Measurements from ENCODE around the gene GATAD2B. TPM values are rescaled to one million over a fixed set of nuclear protein-coding genes. Genes with fewer than 3 reads are reported as not detected.

GATAD2B gene
- total and polyA plus RNA-seq, 2 donors (not counting 3 experiments of a cell fraction or from before 2014, with no cell fraction given), result 8.5 to 46.3 TPM

DNA sequence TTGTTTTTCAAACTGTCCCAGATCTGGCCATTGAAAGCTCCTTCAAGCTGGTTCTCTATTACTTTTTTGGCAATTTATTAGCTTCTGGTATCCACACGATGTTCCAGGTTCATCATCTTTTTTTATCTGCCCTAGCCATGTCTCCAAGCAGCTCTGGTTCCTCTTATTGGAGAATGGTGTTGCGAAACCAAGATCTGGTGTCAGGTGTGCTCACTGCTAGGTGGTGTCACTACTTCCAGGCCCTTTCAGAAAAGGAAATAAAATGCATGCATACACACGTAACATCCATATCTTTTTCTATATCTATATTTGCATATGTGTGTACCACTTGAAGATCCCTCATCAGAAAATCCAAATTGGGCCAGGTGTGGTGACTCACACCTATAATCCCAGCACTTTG is 53.3 kb downstream of the GATAD2B start:
- no peaks in the 10 kb centered on the region for H3K27me3 ChIP-seq (ENCODE audit: control insufficient read depth in 2 of 2, insufficient read depth in 2 of 2, low read length in 2 of 2)
- intact Hi-C loops (cut with micrococcal nuclease), result no loop called here
- FAIRE-seq, result no peak
- H3K36me3 ChIP-seq (ENCODE audit: control insufficient read depth in 2 of 2, extremely low read depth in 1 of 2, insufficient read depth in 2 of 2, low read length in 2 of 2), result no peaks in the 10 kb centered on the region
- H3K4me2 ChIP-seq (ENCODE audit: insufficient read depth, low read length), result no peak overlapping the region
- no peaks in the 10 kb centered on the region for H3K9me1 ChIP-seq (replicated peaks; ENCODE audit: control insufficient read depth, extremely low read depth, insufficient read depth, low read length)
- no peak for DNase-seq (ENCODE audit: low read depth, low spot score)
- POLR2A ChIA-PET, result no interaction called here
- H3K4me1 ChIP-seq (ENCODE audit: control insufficient read depth, extremely low read depth, insufficient read depth, low read length), result no peaks in the 10 kb centered on the region
- CTCF ChIA-PET, result interaction anchor here (1.0 kb wide), 1 partner anchor 8 kb away, joined by 3 read pairs; no protein-coding TSS in a partner anchor
- no peaks in the 10 kb centered on the region for H4K20me1 ChIP-seq (replicated peaks; ENCODE audit: control insufficient read depth, extremely low read depth, insufficient read depth, low read length)
- TF ChIP-seq FOS (IDR thresholded peaks at IDR 0.05; ENCODE audit: borderline replicate concordance, insufficient read depth, low read length) (no peak), EZH2 (IDR thresholded peaks at IDR 0.05; ENCODE audit: borderline replicate concordance, low read depth, low read length, severe bottlenecking) (no peak), MYC (IDR thresholded peaks at IDR 0.05; ENCODE audit: low read depth, low read length) (no peak)
- H3K4me3 ChIP-seq (replicated peaks in 1 of 3; ENCODE audit: insufficient read depth in 1 of 3, low read depth in 1 of 3, low read length in 3 of 3), result no peak overlapping the region
- no peak overlapping the region for H3K9ac ChIP-seq (replicated peaks; ENCODE audit: extremely low read depth, insufficient read depth, low read length)
- no TSS peak for BruUV-seq (replicated peaks)
- peaks cover 42% of the 10 kb centered on the region for H3K79me2 ChIP-seq (ENCODE audit: control insufficient read depth, insufficient read depth, low read length)
- dilution Hi-C loops (cut with MboI; ENCODE audit: extremely low pct_ligation_motif_present, low sequenced_read_pairs), result no loop called here
- H2AFZ ChIP-seq (ENCODE audit: low read depth, low read length), result no peak overlapping the region
- no peaks in the 10 kb centered on the region for H3K9me3 ChIP-seq (replicated peaks; ENCODE audit: control insufficient read depth, insufficient read depth, low read length)
- H3K27ac ChIP-seq (ENCODE audit: insufficient read depth, low read depth, low read length), result no peak overlapping the region

DNA sequence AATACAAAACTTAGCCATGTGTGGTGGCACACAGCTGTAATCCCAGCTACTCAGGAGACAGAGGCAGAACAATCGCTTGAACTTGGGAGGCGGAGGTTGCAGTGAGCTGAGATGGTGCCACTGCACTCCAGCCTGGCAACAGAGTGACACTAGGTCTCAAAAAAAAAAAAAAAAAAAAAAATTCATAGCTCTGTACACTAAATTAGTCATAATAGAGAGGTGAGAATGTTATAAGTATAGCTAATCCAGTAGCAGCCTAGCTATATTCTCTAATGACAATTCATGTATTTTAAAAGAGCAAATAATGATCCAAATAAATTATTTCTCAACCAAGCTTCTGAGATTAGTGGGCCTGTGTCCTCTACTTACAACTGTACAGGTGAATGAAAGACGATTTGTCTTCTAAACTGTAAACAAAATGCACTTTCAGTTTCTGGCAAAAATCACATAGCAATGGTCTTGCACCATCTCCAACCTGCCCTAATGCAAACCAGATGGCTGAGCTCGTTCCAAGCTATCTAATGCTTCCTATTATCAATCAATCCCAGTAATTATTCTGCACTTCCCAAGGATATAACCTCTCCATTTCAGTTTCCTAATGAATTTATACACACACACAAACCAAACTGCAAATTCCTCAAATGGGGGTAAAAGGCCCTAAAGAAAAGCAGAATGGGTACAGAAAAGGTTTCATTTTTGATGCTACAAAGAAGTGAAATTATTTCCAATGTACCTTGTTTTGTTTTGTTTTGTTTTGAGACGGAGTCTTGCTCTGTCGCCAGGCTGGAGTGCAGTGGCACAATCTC is 56.5 kb downstream of the GATAD2B start:
- DNase-seq (ENCODE audit: low read depth, low spot score) (no peak), FAIRE-seq (peak; percentile 66)
- POLR2A ChIA-PET, result interaction anchor here (0.7 kb wide), 1 partner anchor 19 kb away, joined by 6 read pairs; no protein-coding TSS in a partner anchor
- Histone ChIP-seq H3K9me1 (replicated peaks; ENCODE audit: control insufficient read depth, extremely low read depth, insufficient read depth, low read length) (no peaks in the 10 kb centered on the region), H4K20me1 (replicated peaks; ENCODE audit: control insufficient read depth, extremely low read depth, insufficient read depth, low read length) (no peaks in the 10 kb centered on the region), H3K36me3 (ENCODE audit: control insufficient read depth in 2 of 2, extremely low read depth in 1 of 2, insufficient read depth in 2 of 2, low read length in 2 of 2) (no peaks in the 10 kb centered on the region), H3K4me3 (replicated peaks in 1 of 3; ENCODE audit: insufficient read depth in 1 of 3, low read depth in 1 of 3, low read length in 3 of 3) (no peak overlapping the region), H3K27ac (ENCODE audit: insufficient read depth, low read depth, low read length) (no peak overlapping the region), H3K4me1 (ENCODE audit: control insufficient read depth, extremely low read depth, insufficient read depth, low read length) (no peaks in the 10 kb centered on the region), H3K9me3 (replicated peaks; ENCODE audit: control insufficient read depth, insufficient read depth, low read length) (no peaks in the 10 kb centered on the region), H3K27me3 (ENCODE audit: control insufficient read depth in 2 of 2, insufficient read depth in 2 of 2, low read length in 2 of 2) (no peaks in the 10 kb centered on the region), H3K9ac (replicated peaks; ENCODE audit: extremely low read depth, insufficient read depth, low read length) (no peak overlapping the region), H2AFZ (ENCODE audit: low read depth, low read length) (no peak overlapping the region), H3K4me2 (ENCODE audit: insufficient read depth, low read length) (no peak overlapping the region), H3K79me2 (ENCODE audit: control insufficient read depth, insufficient read depth, low read length) (peaks cover 39% of the 10 kb centered on the region)
- intact Hi-C loops (cut with micrococcal nuclease), result no loop called here
- TF ChIP-seq, protein P1, sequence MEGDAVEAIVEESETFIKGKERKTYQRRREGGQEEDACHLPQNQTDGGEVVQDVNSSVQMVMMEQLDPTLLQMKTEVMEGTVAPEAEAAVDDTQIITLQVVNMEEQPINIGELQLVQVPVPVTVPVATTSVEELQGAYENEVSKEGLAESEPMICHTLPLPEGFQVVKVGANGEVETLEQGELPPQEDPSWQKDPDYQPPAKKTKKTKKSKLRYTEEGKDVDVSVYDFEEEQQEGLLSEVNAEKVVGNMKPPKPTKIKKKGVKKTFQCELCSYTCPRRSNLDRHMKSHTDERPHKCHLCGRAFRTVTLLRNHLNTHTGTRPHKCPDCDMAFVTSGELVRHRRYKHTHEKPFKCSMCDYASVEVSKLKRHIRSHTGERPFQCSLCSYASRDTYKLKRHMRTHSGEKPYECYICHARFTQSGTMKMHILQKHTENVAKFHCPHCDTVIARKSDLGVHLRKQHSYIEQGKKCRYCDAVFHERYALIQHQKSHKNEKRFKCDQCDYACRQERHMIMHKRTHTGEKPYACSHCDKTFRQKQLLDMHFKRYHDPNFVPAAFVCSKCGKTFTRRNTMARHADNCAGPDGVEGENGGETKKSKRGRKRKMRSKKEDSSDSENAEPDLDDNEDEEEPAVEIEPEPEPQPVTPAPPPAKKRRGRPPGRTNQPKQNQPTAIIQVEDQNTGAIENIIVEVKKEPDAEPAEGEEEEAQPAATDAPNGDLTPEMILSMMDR (IDR thresholded peaks at IDR 0.05; ENCODE audit: extremely low read depth in 1 of 2, insufficient read depth in 1 of 2, low read depth in 1 of 2, low read length in 2 of 2), result no peak
- TF ChIP-seq EZH2 (IDR thresholded peaks at IDR 0.05; ENCODE audit: borderline replicate concordance, low read depth, low read length, severe bottlenecking) (no peak), POLR2A (IDR thresholded peaks at IDR 0.05; ENCODE audit: low read depth, low read length) (no peak), JUN (IDR thresholded peaks at IDR 0.05; ENCODE audit: borderline replicate concordance, insufficient read depth, insufficient read length, low read depth) (no peak)
- TF ChIP-seq, protein P2, sequence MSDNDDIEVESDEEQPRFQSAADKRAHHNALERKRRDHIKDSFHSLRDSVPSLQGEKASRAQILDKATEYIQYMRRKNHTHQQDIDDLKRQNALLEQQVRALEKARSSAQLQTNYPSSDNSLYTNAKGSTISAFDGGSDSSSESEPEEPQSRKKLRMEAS (IDR thresholded peaks at IDR 0.05; ENCODE audit: insufficient read depth, insufficient read length), result no peak
- dilution Hi-C loops (cut with MboI; ENCODE audit: extremely low pct_ligation_motif_present, low sequenced_read_pairs), result no loop called here
- BruUV-seq (replicated peaks), result no TSS peak
- CTCF ChIA-PET, result interaction anchor here (0.9 to 1.4 kb wide), 4 partner anchors 17 to 56 kb away, joined by 3 to 5 read pairs (median 4); no protein-coding TSS in a partner anchor

Data from endothelial cell of umbilical vein (primary cell).